Measurements from ENCODE around the gene CRYBB2.

Gene CRYBB2

GRCh38 chr22:25232301-25232700 lies 12.9 kb downstream of the CRYBB2 start:
- TF ChIP-seq REST (IDR thresholded peaks at IDR 0.05; ENCODE audit: insufficient read depth in 1 of 2, low read depth in 2 of 2, low read length in 2 of 2), result no peak
- TF ChIP-seq TAF1 (IDR thresholded peaks at IDR 0.05; ENCODE audit: borderline replicate concordance, insufficient read depth, low read length), result no peak
- TF ChIP-seq SIN3A (IDR thresholded peaks at IDR 0.05; ENCODE audit: borderline replicate concordance, insufficient read depth, low read length), result no peak
- no peak for TF ChIP-seq POLR2AphosphoS5 (IDR thresholded peaks at IDR 0.05; ENCODE audit: low read depth, low read length)

- no peak for TF ChIP-seq TAF1 (IDR thresholded peaks at IDR 0.05; ENCODE audit: borderline replicate concordance, insufficient read depth, low read length)
- no peak for TF ChIP-seq FOXP2 (optimal IDR thresholded peaks at IDR 0.05; ENCODE audit: borderline replicate concordance, extremely low read depth, extremely low read length, insufficient read depth)
- no peak for TF ChIP-seq SIN3A (IDR thresholded peaks at IDR 0.05; ENCODE audit: borderline replicate concordance, insufficient read depth, low read length)
- no peak for TF ChIP-seq REST (IDR thresholded peaks at IDR 0.05; ENCODE audit: insufficient read depth in 1 of 2, low read depth in 2 of 2, low read length in 2 of 2)
- no peak for TF ChIP-seq POLR2AphosphoS5 (IDR thresholded peaks at IDR 0.05; ENCODE audit: low read depth, low read length)
Measured at GRCh38 chr22:25235547-25236290, 16.3 kb downstream of the CRYBB2 start.

GRCh38 chr22:25236417-25236816 lies 17.0 kb downstream of the CRYBB2 start:
- TF ChIP-seq SIN3A (IDR thresholded peaks at IDR 0.05; ENCODE audit: borderline replicate concordance, insufficient read depth, low read length) (no peak), REST (IDR thresholded peaks at IDR 0.05; ENCODE audit: insufficient read depth in 1 of 2, low read depth in 2 of 2, low read length in 2 of 2) (no peak), FOXP2 (optimal IDR thresholded peaks at IDR 0.05; ENCODE audit: borderline replicate concordance, extremely low read depth, extremely low read length, insufficient read depth) (no peak), TAF1 (IDR thresholded peaks at IDR 0.05; ENCODE audit: borderline replicate concordance, insufficient read depth, low read length) (no peak), POLR2AphosphoS5 (IDR thresholded peaks at IDR 0.05; ENCODE audit: low read depth, low read length) (no peak)

DNA sequence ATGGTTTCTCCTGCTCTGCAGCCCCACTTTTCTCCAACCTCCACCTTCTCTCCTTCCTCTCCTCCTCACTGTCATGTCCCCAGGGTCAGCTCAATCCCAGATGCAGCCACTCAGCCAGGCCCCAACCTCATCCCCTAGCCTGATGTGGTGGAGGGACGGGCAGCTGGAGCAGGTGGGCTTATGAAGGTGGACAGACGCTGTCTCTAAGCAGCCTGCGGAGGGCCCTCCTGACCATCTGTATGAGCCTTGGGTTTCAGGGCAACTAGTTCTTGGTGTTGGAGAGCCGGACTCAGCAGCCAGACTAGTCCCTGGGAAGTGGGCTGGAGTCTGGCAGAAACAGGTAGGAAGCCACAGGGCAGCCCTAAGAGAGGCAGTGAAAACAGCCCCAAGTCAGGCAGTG lies 18.1 kb downstream of the CRYBB2 start:
- TF ChIP-seq FOXP2 (optimal IDR thresholded peaks at IDR 0.05; ENCODE audit: borderline replicate concordance, extremely low read depth, extremely low read length, insufficient read depth) (no peak), POLR2AphosphoS5 (IDR thresholded peaks at IDR 0.05; ENCODE audit: low read depth, low read length) (no peak), SIN3A (IDR thresholded peaks at IDR 0.05; ENCODE audit: borderline replicate concordance, insufficient read depth, low read length) (no peak), TAF1 (IDR thresholded peaks at IDR 0.05; ENCODE audit: borderline replicate concordance, insufficient read depth, low read length) (no peak), REST (IDR thresholded peaks at IDR 0.05; ENCODE audit: insufficient read depth in 1 of 2, low read depth in 2 of 2, low read length in 2 of 2) (no peak)
